Measurements from ENCODE around the gene PTGR3.

PTGR3 gene

GRCh38 chr18:75226286-75226955, 17.5 kb upstream of the PTGR3 start:
- peaks cover 98% of the 10 kb centered on the region for H3K4me1 Mint-ChIP-seq
- H3K27ac Mint-ChIP-seq, result peak overlapping the region; percentile 98
- H3K27me3 Mint-ChIP-seq (ENCODE audit: low read depth, poor library complexity), result no peaks in the 10 kb centered on the region
- H3K36me3 Mint-ChIP-seq (ENCODE audit: low read depth), result peaks cover 23% of the 10 kb centered on the region
- peak; percentile 69 for DNase-seq
- no peaks in the 10 kb centered on the region for H3K9me3 Mint-ChIP-seq
- H3K4me3 Mint-ChIP-seq, result peak overlapping the region; percentile 69
- no peak for TF ChIP-seq CTCF (IDR thresholded peaks at IDR 0.05)

- H3K27ac Mint-ChIP-seq, result peak overlapping the region; percentile 98
- peak; percentile 53 for DNase-seq
- peaks cover 7% of the 10 kb centered on the region for H3K36me3 Mint-ChIP-seq (ENCODE audit: low read depth)
- H3K4me1 Mint-ChIP-seq, result peaks cover 100% of the 10 kb centered on the region
- peak overlapping the region; percentile 64 for H3K4me3 Mint-ChIP-seq
- H3K9me3 Mint-ChIP-seq, result no peaks in the 10 kb centered on the region
- TF ChIP-seq CTCF (IDR thresholded peaks at IDR 0.05), result no peak
- no peaks in the 10 kb centered on the region for H3K27me3 Mint-ChIP-seq (ENCODE audit: low read depth, poor library complexity)
Observed at GRCh38 chr18:75223687-75224347, 14.9 kb upstream of the PTGR3 start.

GRCh38 chr18:75222407-75222806, 13.5 kb upstream of the PTGR3 start:
- no peak for DNase-seq
- Mint-ChIP-seq H3K9me3 (no peaks in the 10 kb centered on the region), H3K4me3 (peak overlapping the region; percentile 64), H3K27ac (peak overlapping the region; percentile 98), H3K4me1 (peaks cover 100% of the 10 kb centered on the region), H3K27me3 (ENCODE audit: low read depth, poor library complexity) (no peaks in the 10 kb centered on the region), H3K36me3 (ENCODE audit: low read depth) (no peaks in the 10 kb centered on the region)
- no peak for TF ChIP-seq CTCF (IDR thresholded peaks at IDR 0.05)

- TF ChIP-seq CTCF (IDR thresholded peaks at IDR 0.05), result no peak
- H3K27ac Mint-ChIP-seq, result peak overlapping the region; percentile 98
- H3K4me1 Mint-ChIP-seq, result peaks cover 100% of the 10 kb centered on the region
- H3K27me3 Mint-ChIP-seq (ENCODE audit: low read depth, poor library complexity), result no peaks in the 10 kb centered on the region
- DNase-seq, result no peak
- no peaks in the 10 kb centered on the region for H3K9me3 Mint-ChIP-seq
- H3K36me3 Mint-ChIP-seq (ENCODE audit: low read depth), result no peaks in the 10 kb centered on the region
- H3K4me3 Mint-ChIP-seq, result peak overlapping the region; percentile 64
Observed at GRCh38 chr18:75221897-75222296, 13.0 kb upstream of the PTGR3 start.

- peaks cover under 1% of the 10 kb centered on the region for H3K36me3 Mint-ChIP-seq (ENCODE audit: low read depth)
- TF ChIP-seq CTCF (IDR thresholded peaks at IDR 0.05), result no peak
- peaks cover 4% of the 10 kb centered on the region for H3K27me3 Mint-ChIP-seq (ENCODE audit: low read depth, poor library complexity)
- no peaks in the 10 kb centered on the region for H3K9me3 Mint-ChIP-seq
- no peak for DNase-seq
- peak overlapping the region; percentile 98 for H3K27ac Mint-ChIP-seq
- H3K4me3 Mint-ChIP-seq, result peak overlapping the region; percentile 64
- H3K4me1 Mint-ChIP-seq, result peaks cover 100% of the 10 kb centered on the region
Observed at GRCh38 chr18:75221397-75221796, 12.5 kb upstream of the PTGR3 start.

All from nephron progenitor cell (in vitro differentiated cells).